ENCODE results near the gene SELL. TPM values are rescaled to one million over a fixed set of nuclear protein-coding genes. Genes with fewer than 3 reads are reported as not detected.

SELL gene
- total RNA-seq, result 10 to 100 TPM in 1 of 4 donors, 1 to 10 TPM in 3; 1.4 to 27.7 (median 5.3) TPM

DNA sequence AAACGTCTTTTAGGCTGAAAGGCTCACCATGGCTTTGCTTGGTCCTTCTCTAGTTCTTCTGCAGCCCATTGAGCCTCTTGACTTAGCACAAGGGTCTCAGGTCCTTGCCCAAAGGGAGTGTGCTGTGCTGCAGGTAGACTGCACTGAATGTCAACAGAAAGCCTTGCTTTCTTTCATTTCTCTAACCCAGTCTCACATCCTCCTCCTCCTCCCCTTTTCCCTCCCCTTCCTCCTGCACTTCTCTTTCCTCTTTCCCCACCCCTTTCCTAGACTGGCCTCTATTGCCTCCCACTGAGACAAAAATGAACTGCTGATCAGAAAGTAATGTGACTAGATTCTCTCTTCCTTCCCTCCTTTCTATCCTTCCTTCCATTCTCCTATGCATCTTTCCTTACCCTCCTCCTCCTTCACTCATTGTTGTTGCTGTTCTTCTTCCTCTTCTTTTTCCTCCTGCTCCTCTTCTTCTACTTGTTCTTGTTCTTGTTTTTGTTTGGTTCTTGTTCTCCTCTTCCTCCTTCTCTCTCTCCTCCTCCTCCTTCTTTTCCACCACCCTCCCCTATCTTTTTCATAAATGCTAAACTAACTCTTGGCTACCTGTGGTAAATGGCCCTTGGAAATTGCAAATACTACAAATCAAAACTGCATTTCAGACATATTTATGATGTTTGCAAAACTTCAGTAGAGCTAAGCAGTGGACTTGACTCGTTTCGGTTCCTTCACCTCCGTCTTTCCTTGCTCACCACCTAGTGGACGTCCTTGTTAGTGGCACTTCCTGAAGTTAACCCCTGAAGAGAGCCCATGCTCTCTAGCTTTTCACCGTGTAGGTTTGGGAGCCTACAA is at the start of gene SELL:
SELL (minus strand) TSS at position 152 of the 840 bp plus-strand sequence; CDS start at position 30, 122 bp downstream.
- DNase-seq (ENCODE audit: low spot score), result peak; percentile 24
- TF ChIP-seq, protein P1, sequence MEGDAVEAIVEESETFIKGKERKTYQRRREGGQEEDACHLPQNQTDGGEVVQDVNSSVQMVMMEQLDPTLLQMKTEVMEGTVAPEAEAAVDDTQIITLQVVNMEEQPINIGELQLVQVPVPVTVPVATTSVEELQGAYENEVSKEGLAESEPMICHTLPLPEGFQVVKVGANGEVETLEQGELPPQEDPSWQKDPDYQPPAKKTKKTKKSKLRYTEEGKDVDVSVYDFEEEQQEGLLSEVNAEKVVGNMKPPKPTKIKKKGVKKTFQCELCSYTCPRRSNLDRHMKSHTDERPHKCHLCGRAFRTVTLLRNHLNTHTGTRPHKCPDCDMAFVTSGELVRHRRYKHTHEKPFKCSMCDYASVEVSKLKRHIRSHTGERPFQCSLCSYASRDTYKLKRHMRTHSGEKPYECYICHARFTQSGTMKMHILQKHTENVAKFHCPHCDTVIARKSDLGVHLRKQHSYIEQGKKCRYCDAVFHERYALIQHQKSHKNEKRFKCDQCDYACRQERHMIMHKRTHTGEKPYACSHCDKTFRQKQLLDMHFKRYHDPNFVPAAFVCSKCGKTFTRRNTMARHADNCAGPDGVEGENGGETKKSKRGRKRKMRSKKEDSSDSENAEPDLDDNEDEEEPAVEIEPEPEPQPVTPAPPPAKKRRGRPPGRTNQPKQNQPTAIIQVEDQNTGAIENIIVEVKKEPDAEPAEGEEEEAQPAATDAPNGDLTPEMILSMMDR (IDR thresholded peaks at IDR 0.05), result peak in 2 of 3 donors; percentile 39 to 46

GRCh38 chr1:169759038-169759437 is 47.6 kb upstream of the SELL start:
- no peak for ATAC-seq (ENCODE audit: low FRiP score)
- no peak for DNase-seq (ENCODE audit: low spot score)
- TF ChIP-seq, protein P1 (IDR thresholded peaks at IDR 0.05), result no peak

More for the DNA sequence above, at the start of gene SELL:
- ATAC-seq (ENCODE audit: low FRiP score), result peak; percentile 86

GRCh38 chr1:169753549-169753948 is 42.1 kb upstream of the SELL start:
- ATAC-seq (ENCODE audit: low FRiP score) (no peak), DNase-seq (ENCODE audit: low spot score) (no peak)
- TF ChIP-seq, protein P1 (IDR thresholded peaks at IDR 0.05), result no peak

DNA sequence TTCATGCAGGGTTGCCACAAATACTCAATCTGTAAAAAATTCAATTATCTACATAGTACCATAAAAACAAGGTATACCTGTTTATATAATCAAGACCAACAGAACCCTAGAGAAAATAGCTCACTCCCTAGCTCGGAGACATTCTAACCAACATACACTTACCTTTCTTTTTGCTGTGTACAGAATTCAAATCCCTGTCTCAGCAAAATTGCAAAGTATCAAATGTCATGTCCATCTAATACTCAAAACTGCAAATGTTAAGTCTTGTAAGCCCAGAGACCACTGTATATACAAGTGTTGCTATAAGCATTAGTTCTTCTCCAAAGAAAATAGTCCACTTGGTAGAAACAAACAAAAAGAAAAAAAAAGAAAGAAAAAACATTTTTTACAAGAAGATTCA is 38.6 kb upstream of the SELL start:
- TF ChIP-seq, protein P1 (IDR thresholded peaks at IDR 0.05), result no peak
- DNase-seq (ENCODE audit: low spot score) (no peak), ATAC-seq (ENCODE audit: low FRiP score) (no peak)

GRCh38 chr1:169746550-169746949 is 35.1 kb upstream of the SELL start:
- TF ChIP-seq, protein P1 (IDR thresholded peaks at IDR 0.05), result no peak
- ATAC-seq (ENCODE audit: low FRiP score) (no peak), DNase-seq (ENCODE audit: low spot score) (no peak)

GRCh38 chr1:169745015-169745861 is 33.8 kb upstream of the SELL start:
- no peak for DNase-seq (ENCODE audit: low spot score)
- peak; percentile 90 for ATAC-seq (ENCODE audit: low FRiP score)
- TF ChIP-seq, protein P1 (IDR thresholded peaks at IDR 0.05), result no peak

Measured in omental fat pad (tissue), 4 donors.